ENCODE results near the gene PHACTR2. TPM values are rescaled to one million over a fixed set of nuclear protein-coding genes. Genes with fewer than 3 reads are reported as not detected.
A peak's percentile ranks its signal among the peaks of the same experiment; 100 is the strongest.

The PHACTR2 gene
- total RNA-seq, 1 donor from 2014 or later: 63.5 TPM

- intact Hi-C loops (cut with micrococcal nuclease): loop anchor here (2.0 to 5.0 kb wide), 3 partner anchors 53 to 164 kb away; partner anchors contain the start of gene LTV1
- peaks cover 33% of the 10 kb centered on the region for H3K4me1 Mint-ChIP-seq (ENCODE audit: low read depth)
- DNase-seq (ENCODE audit: low spot score): no peak
- H3K4me3 Mint-ChIP-seq: peak overlapping the region; percentile 84
- no peak overlapping the region for H3K27ac Mint-ChIP-seq
- H3K36me3 Mint-ChIP-seq (ENCODE audit: low read depth): peaks cover 12% of the 10 kb centered on the region
- peaks cover 13% of the 10 kb centered on the region for H3K9me3 Mint-ChIP-seq
- H3K27me3 Mint-ChIP-seq (ENCODE audit: insufficient read depth): peaks cover 14% of the 10 kb centered on the region
Measured at GRCh38 chr6:143679041-143679440, 1.3 kb downstream of the PHACTR2 start.

- Mint-ChIP-seq H3K27ac (no peak overlapping the region), H3K4me3 (no peak overlapping the region), H3K4me1 (ENCODE audit: low read depth) (peaks cover 24% of the 10 kb centered on the region), H3K27me3 (ENCODE audit: insufficient read depth) (peaks cover 14% of the 10 kb centered on the region), H3K9me3 (peaks cover 13% of the 10 kb centered on the region), H3K36me3 (ENCODE audit: low read depth) (peaks cover 12% of the 10 kb centered on the region)
- intact Hi-C loops (cut with micrococcal nuclease): no loop called here
- DNase-seq (ENCODE audit: low spot score): no peak
Measured at GRCh38 chr6:143680141-143680540, 2.4 kb downstream of the PHACTR2 start.

GRCh38 chr6:143682805-143683204, 5.0 kb downstream of the PHACTR2 start:
- Mint-ChIP-seq H3K4me1 (ENCODE audit: low read depth) (peaks cover 16% of the 10 kb centered on the region), H3K36me3 (ENCODE audit: low read depth) (peaks cover 12% of the 10 kb centered on the region), H3K4me3 (no peak overlapping the region), H3K9me3 (peaks cover 13% of the 10 kb centered on the region), H3K27ac (no peak overlapping the region), H3K27me3 (ENCODE audit: insufficient read depth) (peaks cover 7% of the 10 kb centered on the region)
- intact Hi-C loops (cut with micrococcal nuclease): no loop called here
- no peak for DNase-seq (ENCODE audit: low spot score)

GRCh38 chr6:143684486-143684885, 6.7 kb downstream of the PHACTR2 start:
- peaks cover 3% of the 10 kb centered on the region for H3K27me3 Mint-ChIP-seq (ENCODE audit: insufficient read depth)
- peaks cover 13% of the 10 kb centered on the region for H3K9me3 Mint-ChIP-seq
- H3K4me3 Mint-ChIP-seq: no peak overlapping the region
- peaks cover 8% of the 10 kb centered on the region for H3K36me3 Mint-ChIP-seq (ENCODE audit: low read depth)
- no peak for DNase-seq (ENCODE audit: low spot score)
- H3K4me1 Mint-ChIP-seq (ENCODE audit: low read depth): peaks cover 5% of the 10 kb centered on the region
- no peak overlapping the region for H3K27ac Mint-ChIP-seq
- intact Hi-C loops (cut with micrococcal nuclease): no loop called here

GRCh38 chr6:143685653-143686052, 7.9 kb downstream of the PHACTR2 start:
- intact Hi-C loops (cut with micrococcal nuclease): no loop called here
- H3K9me3 Mint-ChIP-seq: peaks cover 13% of the 10 kb centered on the region
- DNase-seq (ENCODE audit: low spot score): no peak
- H3K4me1 Mint-ChIP-seq (ENCODE audit: low read depth): peaks cover 8% of the 10 kb centered on the region
- H3K4me3 Mint-ChIP-seq: no peak overlapping the region
- H3K27me3 Mint-ChIP-seq (ENCODE audit: insufficient read depth): peaks cover 3% of the 10 kb centered on the region
- peaks cover 8% of the 10 kb centered on the region for H3K36me3 Mint-ChIP-seq (ENCODE audit: low read depth)
- no peak overlapping the region for H3K27ac Mint-ChIP-seq

GRCh38 chr6:143687591-143687990, 9.8 kb downstream of the PHACTR2 start:
- H3K9me3 Mint-ChIP-seq: peaks cover 5% of the 10 kb centered on the region
- peaks cover 3% of the 10 kb centered on the region for H3K27me3 Mint-ChIP-seq (ENCODE audit: insufficient read depth)
- no peaks in the 10 kb centered on the region for H3K36me3 Mint-ChIP-seq (ENCODE audit: low read depth)
- no peak overlapping the region for H3K27ac Mint-ChIP-seq
- H3K4me1 Mint-ChIP-seq (ENCODE audit: low read depth): peaks cover 19% of the 10 kb centered on the region
- intact Hi-C loops (cut with micrococcal nuclease): no loop called here
- H3K4me3 Mint-ChIP-seq: no peak overlapping the region
- DNase-seq (ENCODE audit: low spot score): no peak

GRCh38 chr6:143688681-143689080, 10.9 kb downstream of the PHACTR2 start:
- H3K9me3 Mint-ChIP-seq: no peaks in the 10 kb centered on the region
- H3K4me1 Mint-ChIP-seq (ENCODE audit: low read depth): peaks cover 19% of the 10 kb centered on the region
- no peak overlapping the region for H3K4me3 Mint-ChIP-seq
- peaks cover 3% of the 10 kb centered on the region for H3K27me3 Mint-ChIP-seq (ENCODE audit: insufficient read depth)
- no peak for DNase-seq (ENCODE audit: low spot score)
- no peak overlapping the region for H3K27ac Mint-ChIP-seq
- intact Hi-C loops (cut with micrococcal nuclease): no loop called here
- H3K36me3 Mint-ChIP-seq (ENCODE audit: low read depth): no peaks in the 10 kb centered on the region

- Mint-ChIP-seq H3K36me3 (ENCODE audit: low read depth) (no peaks in the 10 kb centered on the region), H3K4me3 (no peak overlapping the region), H3K4me1 (ENCODE audit: low read depth) (peaks cover 25% of the 10 kb centered on the region), H3K27me3 (ENCODE audit: insufficient read depth) (peaks cover 3% of the 10 kb centered on the region), H3K9me3 (no peaks in the 10 kb centered on the region), H3K27ac (no peak overlapping the region)
- no peak for DNase-seq (ENCODE audit: low spot score)
- intact Hi-C loops (cut with micrococcal nuclease): loop anchor here (5.0 kb wide), 1 partner anchor 117 kb away; no protein-coding TSS in a partner anchor
Measured at GRCh38 chr6:143689852-143690251, 12.1 kb downstream of the PHACTR2 start.

- Mint-ChIP-seq H3K4me1 (ENCODE audit: low read depth) (peaks cover 37% of the 10 kb centered on the region), H3K4me3 (no peak overlapping the region), H3K9me3 (no peaks in the 10 kb centered on the region), H3K27me3 (ENCODE audit: insufficient read depth) (peaks cover 3% of the 10 kb centered on the region), H3K36me3 (ENCODE audit: low read depth) (no peaks in the 10 kb centered on the region), H3K27ac (no peak overlapping the region)
- intact Hi-C loops (cut with micrococcal nuclease): loop anchor here (5.0 kb wide), 1 partner anchor 116 kb away; no protein-coding TSS in a partner anchor
- DNase-seq (ENCODE audit: low spot score): no peak
Measured at GRCh38 chr6:143691155-143691554, 13.4 kb downstream of the PHACTR2 start.

- DNase-seq (ENCODE audit: low spot score): no peak
- intact Hi-C loops (cut with micrococcal nuclease): loop anchor here (5.0 kb wide), 1 partner anchor 115 kb away; no protein-coding TSS in a partner anchor
- Mint-ChIP-seq H3K36me3 (ENCODE audit: low read depth) (no peaks in the 10 kb centered on the region), H3K4me3 (no peak overlapping the region), H3K27me3 (ENCODE audit: insufficient read depth) (peaks cover 3% of the 10 kb centered on the region), H3K27ac (no peak overlapping the region), H3K9me3 (no peaks in the 10 kb centered on the region), H3K4me1 (ENCODE audit: low read depth) (peaks cover 42% of the 10 kb centered on the region)
Measured at GRCh38 chr6:143691900-143692636, 14.3 kb downstream of the PHACTR2 start.

- no peak overlapping the region for H3K27ac Mint-ChIP-seq
Measured at GRCh38 chr6:143692696-143693095, 14.9 kb downstream of the PHACTR2 start.

GRCh38 chr6:143694013-143694412, 16.2 kb downstream of the PHACTR2 start:
- Mint-ChIP-seq H3K4me3 (no peak overlapping the region), H3K27me3 (ENCODE audit: insufficient read depth) (no peaks in the 10 kb centered on the region), H3K4me1 (ENCODE audit: low read depth) (peaks cover 50% of the 10 kb centered on the region), H3K36me3 (ENCODE audit: low read depth) (no peaks in the 10 kb centered on the region), H3K27ac (no peak overlapping the region), H3K9me3 (no peaks in the 10 kb centered on the region)
- intact Hi-C loops (cut with micrococcal nuclease): loop anchor here (5.0 kb wide), 1 partner anchor 113 kb away; no protein-coding TSS in a partner anchor
- DNase-seq (ENCODE audit: low spot score): no peak

More at GRCh38 chr6:143692696-143693095, 14.9 kb downstream of the PHACTR2 start:
- no peaks in the 10 kb centered on the region for H3K9me3 Mint-ChIP-seq
- intact Hi-C loops (cut with micrococcal nuclease): loop anchor here (5.0 kb wide), 1 partner anchor 115 kb away; no protein-coding TSS in a partner anchor
- peaks cover 42% of the 10 kb centered on the region for H3K4me1 Mint-ChIP-seq (ENCODE audit: low read depth)
- no peak for DNase-seq (ENCODE audit: low spot score)
- no peak overlapping the region for H3K4me3 Mint-ChIP-seq
- H3K36me3 Mint-ChIP-seq (ENCODE audit: low read depth): no peaks in the 10 kb centered on the region
- H3K27me3 Mint-ChIP-seq (ENCODE audit: insufficient read depth): no peaks in the 10 kb centered on the region

- Mint-ChIP-seq H3K27ac (no peak overlapping the region), H3K4me3 (no peak overlapping the region), H3K27me3 (ENCODE audit: insufficient read depth) (no peaks in the 10 kb centered on the region), H3K4me1 (ENCODE audit: low read depth) (peaks cover 50% of the 10 kb centered on the region), H3K9me3 (no peaks in the 10 kb centered on the region), H3K36me3 (ENCODE audit: low read depth) (no peaks in the 10 kb centered on the region)
- no peak for DNase-seq (ENCODE audit: low spot score)
- intact Hi-C loops (cut with micrococcal nuclease): loop anchor here (5.0 kb wide), 1 partner anchor 113 kb away; no protein-coding TSS in a partner anchor
Measured at GRCh38 chr6:143694560-143694959, 16.8 kb downstream of the PHACTR2 start.

All from activated T-helper 1 cell treated with anti-CD3 and anti-CD28 coated beads, Interleukin-12 subunit alpha, Interleukin-12 subunit beta, Interleukin-2, Interleukin-4 antibody, amounts not matched to agents 30 ng/mL and 10 ng/mL and 1 ng/mL, durations not matched to agents 14 hours and 24 hours and 36 hours (primary cell).